T47D (cell line): Measurements from ENCODE around the gene OR2A1.
"Not testable (repeated sequence)": the region's sequence is repeated elsewhere in the genome, so short reads cannot be mapped to it uniquely, and the experiment has no call there.

ENCODE experiments used
- DNase-seq, 2 experiments: peaks; one replicate each; pipeline versions ENCODE4 v3.0.0 to v3.0.0-alpha.2; 2011 to 2012; ENCODE audit warnings: low read depth in 1 of 2, low spot score in 1 of 2
- in situ Hi-C: cut with HindIII; loops from 2 replicates; pipeline ENCODE4 v1.10.0; 2016; ENCODE audit warnings: low sequenced_read_pairs, low pct_unique_long_range_greater_than_20kb

OR2A1 gene, protein sequence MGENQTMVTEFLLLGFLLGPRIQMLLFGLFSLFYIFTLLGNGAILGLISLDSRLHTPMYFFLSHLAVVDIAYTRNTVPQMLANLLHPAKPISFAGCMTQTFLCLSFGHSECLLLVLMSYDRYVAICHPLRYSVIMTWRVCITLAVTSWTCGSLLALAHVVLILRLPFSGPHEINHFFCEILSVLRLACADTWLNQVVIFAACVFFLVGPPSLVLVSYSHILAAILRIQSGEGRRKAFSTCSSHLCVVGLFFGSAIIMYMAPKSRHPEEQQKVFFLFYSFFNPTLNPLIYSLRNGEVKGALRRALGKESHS

DNA sequence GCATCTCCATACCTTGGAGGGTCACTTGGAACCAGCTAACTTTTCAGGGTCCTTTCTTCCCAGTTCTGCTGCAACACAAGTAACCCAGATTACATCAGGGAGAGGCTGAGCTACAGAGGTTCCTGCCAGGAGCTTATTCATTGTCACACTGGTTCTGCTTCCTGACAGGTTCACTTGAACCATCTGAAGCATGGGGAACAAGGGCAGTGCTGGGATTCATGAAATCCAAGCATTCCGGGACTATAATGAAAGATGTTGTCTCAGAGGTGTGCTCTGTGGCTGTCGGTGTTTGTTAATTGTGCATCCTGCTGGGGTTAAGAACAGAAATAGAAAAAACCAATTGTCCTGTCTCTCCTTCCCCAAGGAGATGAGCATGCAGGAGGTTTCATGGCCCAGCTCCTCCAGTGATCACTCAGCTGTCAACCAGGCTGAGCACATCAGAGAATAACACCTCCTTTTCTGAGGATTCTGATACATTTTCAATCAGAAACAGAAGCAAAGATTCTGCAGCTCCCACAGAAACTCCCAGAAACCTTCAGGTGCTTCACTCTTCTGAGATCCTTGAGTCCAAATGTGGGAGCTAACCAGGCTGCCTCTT lies at the start of gene OR2A1:
TSS of gene OR2A1 (plus strand) at position 548 of the 598 bp plus-strand sequence. CDS start 5,706 bp downstream, outside the sequence.
- DNase-seq, in situ Hi-C loops: not testable (repeated sequence)

DNA sequence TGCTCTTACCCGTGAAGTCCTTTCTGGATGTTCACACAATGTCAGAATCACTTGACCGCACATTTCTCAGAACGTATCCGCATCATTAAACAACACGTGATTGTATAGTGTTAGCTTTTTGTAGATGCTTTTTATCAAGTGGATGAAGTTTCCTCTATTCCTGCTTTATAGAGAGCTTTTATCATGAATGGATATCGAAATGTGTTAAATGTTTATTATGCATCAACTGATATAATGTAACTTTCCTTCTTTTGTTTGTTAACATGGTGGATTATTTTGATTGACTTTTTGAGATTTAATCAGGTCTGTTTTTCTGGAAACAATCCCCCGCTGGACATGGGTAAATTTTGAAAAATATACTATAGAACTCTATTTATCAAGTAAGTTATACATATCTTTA lies 47.5 kb upstream of the OR2A1 start, which contains the start of gene OR2A7:
TSS of gene OR2A7 (minus strand) at position 101 of the 400 bp plus-strand sequence. CDS start 5,164 bp downstream, outside the sequence.
- DNase-seq, in situ Hi-C loops: not testable (repeated sequence)

DNA sequence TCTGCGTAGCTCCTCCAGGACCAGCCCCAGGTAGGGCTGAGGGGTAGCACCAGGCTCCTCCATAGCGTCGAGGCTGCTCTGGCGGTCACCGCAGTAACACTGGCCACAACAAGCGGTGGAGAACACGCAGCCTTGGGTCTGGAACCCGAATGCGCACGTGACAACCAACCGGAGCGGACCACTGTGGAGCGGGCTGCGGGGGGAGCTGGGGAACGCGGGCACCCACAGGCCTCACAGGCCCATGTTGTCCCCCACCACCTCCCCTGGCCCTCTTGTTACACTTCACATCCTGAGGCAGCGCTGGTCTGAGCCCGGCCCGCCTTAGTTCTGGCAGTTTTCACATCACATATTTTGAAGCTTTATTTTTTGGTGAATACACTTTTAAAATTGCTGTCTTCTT lies 43.0 kb upstream of the OR2A1 start, which contains the start of gene CTAGE8:
TSS of gene CTAGE8 (minus strand) at position 101 of the 400 bp plus-strand sequence. CDS start at position 63, 38 bp downstream.
- in situ Hi-C loops, DNase-seq: not testable (repeated sequence)

DNA sequence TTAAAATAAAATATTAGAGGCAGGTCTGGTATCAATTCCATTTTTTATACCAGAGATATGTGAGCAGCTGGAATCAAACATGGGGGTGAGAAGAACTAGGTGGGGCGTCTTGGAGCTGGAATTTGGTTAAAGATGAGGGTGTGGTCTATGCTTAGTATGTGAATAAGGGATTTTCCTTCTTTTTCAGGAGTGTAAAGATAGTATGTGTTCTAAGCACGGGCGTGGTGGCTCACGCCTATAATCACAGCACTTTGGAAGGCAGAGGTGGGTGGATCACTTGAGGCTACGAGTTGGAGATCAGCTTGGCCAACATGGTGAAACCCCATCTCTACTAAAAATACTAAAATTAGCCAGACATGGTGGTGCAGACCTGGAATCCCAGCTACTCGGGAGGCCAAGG lies 36.9 kb upstream of the OR2A1 start:
- in situ Hi-C loops, DNase-seq: not testable (repeated sequence)

DNA sequence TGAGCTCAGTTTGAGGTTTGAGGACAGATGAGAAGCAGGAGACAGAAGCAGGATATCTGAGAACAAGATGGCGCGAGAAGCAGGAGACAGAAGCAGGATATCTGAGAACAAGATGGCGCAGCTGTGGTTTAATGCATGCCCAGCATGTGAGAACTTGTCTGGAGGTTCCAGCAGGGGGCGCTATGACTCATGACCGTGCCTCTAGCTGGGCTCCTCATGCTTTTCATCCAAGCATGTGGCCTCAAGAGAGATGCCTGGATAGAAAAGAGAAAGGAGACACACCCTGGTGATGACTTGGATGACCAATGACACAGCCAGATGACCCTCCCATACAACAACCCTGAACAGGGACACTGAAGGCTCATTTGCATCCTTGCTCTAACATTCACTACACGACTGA lies 32.2 kb upstream of the OR2A1 start:
- DNase-seq, in situ Hi-C loops: not testable (repeated sequence)

DNA sequence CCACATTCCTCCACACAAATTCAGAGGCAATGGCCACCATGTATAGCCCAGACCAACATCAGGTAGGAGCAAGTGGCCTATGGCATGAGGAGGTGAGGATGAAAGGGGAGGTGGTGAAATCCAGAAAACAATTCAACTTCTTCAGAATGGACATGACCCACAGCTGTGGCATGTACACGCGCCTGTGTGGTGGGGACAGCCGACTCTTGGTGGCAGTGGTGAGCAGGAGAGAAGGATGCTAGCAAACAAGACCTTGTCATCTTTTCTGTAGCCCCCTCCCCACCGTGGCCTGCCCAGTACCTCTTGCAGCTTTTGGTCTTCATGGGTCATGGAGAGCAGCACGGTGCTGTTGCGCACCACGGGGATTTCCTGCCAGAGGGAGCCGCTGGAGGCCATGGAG lies 30.2 kb upstream of the OR2A1 start:
- DNase-seq, in situ Hi-C loops: not testable (repeated sequence)

DNA sequence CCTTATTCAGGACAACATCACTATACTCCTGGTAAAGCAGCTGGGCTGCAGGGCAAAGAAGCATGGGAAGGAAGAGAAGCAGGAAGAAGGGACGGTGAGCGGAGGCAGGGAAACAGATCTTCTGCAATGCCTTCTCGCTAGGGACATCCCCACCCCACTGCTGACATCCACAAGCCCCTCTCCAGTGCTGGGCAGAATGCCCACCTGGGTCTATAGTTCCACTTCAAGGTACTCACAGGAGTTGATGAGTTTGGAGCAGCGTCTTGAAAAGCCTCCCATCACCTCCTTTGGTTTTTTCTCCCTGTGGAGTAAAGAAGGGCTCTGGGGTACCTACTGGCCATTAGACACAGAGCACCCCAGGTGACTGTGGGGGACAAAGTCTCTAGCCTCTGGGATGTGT lies 29.7 kb upstream of the OR2A1 start:
- DNase-seq, in situ Hi-C loops: not testable (repeated sequence)

DNA sequence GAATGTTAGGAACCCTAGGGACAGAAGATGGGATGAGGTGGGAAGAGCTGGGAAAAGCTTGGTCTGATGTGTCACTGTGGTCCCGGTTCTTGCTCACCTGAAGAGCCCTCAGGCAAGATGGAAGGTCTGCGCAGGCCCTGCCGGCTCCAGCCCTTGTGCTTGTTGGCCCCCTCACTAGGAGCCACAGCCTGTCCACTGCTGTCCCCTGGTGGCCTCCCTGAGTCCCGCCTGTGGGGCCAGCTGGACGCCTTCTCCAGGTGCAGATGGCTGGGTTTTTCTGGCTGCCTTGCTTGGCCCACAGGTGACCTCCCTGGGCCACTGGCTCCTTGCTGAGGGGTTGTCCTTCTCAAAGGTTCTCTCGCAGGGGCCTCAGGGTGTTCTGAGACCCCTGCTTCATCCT lies 28.5 kb upstream of the OR2A1 start:
- in situ Hi-C loops, DNase-seq: not testable (repeated sequence)

DNA sequence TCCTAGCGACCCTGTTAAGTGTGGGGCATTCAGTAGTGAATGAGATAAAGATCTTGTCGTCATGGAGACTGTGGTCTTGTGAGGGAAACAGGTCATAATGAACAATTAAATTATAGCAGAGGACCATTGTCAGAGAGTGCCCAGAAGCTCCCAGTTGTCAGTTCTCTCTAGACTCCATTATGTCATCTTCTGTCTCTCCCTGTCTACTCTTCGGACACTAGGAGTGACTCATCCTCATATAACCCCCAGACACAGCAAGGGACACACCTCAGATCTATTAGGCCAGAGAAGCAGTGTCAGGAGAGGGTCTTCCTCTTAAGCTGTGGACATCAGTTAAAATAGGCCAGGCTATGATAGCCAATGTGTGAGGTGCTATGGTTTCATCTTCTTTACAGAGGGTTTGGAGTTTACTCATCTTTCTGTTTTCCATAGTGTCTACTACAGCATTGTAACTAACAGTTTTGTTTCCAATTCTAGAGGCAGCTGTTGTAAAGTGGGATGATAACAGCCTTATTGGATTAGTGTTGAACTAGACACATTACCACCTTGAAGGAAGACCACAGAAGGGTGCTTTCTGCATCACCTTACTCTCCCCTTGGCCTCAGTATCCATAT lies 24.9 kb upstream of the OR2A1 start:
- DNase-seq, in situ Hi-C loops: not testable (repeated sequence)

DNA sequence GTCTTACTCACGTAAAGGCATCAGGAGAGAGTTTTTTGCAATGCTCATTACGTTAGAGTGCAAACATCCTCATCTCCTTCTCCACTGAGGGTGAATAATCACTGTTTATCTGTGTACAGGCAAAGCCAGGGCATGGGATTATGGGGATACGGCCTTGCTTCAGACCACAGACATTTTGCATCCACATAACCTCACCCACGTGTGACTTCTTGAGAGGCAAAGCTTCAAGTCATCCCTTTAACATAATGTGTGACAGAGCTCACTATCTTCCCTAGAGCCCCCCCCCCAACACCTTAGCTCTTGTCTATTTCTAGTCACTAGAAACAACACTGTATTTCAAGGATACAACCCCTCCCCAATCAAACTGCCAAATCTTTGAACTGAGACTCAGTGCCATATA lies 20.6 kb upstream of the OR2A1 start:
- DNase-seq, in situ Hi-C loops: not testable (repeated sequence)

DNA sequence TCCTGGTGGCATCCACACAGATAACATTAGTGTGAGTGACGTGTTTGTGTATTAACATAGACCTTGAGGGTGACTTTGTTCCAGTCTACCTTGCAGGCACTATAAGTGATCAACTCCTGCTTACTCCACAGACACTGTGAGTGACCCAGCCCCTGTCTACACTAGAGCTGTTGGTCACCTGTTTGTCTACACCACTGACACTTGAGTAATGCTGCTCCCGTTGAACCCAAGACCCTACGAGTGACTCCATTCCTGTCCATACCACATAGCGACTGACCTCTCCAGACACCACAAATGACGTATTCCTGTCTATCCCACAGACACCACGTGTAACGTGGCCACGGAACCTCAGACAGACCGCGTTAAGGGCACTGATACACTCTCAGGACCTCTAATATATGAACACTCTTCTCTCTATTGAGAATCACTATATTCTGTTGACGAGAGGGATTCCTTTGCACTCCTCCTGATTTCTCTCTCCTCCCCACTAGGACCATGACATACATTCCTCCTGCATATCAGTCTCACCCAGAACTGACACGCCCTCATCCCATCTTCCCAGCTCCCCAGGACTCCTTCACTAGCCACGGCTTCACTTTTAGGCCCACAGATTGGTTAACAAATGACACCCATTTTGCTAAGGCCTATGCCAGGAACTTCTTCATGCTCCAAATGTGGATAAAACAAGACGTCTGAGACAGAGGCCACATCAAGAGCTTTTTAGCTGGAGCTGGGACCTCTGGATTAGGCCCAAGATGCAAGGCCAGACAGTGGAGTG lies 19.6 kb upstream of the OR2A1 start:
- DNase-seq, in situ Hi-C loops: not testable (repeated sequence)

DNA sequence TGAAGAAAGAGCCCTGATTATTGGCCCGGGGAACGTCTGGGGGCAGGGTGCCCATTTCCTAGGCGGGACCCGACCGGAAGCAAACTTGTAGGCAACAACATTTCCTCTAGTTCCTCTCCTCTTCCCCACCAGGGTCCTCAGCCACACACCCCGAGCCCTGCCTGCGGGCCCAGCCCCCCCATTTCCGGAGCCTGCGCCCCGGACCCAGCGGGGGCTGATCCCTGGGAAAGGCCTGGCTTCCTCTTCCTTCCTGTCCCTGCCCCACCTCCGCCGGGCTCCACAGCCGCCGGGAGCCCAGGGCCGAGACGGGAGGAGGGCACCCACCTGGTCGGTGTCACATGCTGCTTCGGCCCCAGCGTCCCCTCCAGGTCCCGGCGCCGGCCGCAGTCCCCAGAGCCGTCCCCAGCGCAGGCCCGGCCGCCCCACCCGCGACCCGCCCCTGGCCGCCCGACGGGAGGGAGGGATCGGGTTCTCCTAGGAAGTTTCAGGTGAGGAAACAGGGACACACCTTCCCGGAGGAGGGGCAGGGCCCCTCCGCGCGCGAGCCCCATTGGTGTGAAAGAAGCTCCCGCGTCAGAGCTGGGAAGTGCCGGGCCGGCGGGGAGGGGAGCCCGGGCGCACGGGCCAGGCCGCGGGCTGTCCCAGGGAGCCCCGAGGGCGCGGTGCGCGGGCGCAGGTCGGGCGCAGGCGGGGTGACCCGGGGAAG lies 18.3 kb upstream of the OR2A1 start:
- DNase-seq, in situ Hi-C loops: not testable (repeated sequence)

DNA sequence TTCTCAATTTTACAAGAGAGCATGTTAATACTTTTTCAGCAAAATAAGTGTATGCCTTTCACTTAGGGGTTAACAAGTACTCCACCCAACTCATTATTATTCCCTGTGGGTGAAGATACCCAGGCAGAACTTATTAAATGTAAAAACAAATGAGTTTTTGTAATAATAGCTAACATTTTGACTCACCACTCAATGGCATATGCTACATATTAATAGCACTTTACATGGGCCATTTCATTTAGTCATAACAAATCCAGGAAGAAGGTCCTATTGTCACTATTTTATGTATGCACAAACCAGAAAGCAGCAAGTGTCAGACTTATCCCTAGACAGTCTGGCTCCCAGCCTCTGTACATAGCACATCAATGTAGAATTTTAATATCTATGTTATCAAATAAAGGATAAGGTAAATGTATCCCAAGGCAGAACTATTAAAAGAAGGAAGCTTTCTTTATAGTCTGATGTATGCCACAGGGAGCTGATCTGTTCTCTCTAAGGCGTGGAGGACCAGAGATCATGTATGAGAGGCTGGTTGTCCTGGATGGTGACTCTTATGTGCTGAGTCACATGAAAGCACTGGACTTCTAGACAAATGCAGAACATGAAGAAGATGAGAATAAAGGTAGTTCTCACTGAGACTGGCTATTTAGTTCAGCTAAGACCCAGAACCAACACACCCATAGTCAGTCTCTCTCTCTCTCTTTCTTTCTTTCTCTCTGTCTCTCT lies 9.5 kb upstream of the OR2A1 start:
- in situ Hi-C loops, DNase-seq: not testable (repeated sequence)

DNA sequence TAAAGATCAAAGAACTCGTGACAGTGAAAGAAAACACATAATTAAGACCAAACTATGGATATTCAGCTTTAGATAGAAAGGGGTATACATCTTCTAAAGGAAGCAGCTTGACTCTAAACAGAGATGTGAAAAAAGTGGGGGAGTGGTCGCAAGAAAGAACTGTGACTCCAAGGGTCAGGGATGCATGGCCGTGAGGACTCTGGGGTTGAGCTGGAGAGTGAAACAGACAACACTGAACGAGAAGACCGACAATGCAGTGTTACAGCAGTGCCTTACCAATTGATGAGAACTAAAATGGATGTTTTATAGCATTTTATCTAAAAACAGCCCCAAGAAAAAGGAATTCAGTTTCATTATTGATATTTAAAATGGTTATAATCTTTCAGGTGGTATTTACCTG lies 8.6 kb upstream of the OR2A1 start:
- DNase-seq, in situ Hi-C loops: not testable (repeated sequence)

DNA sequence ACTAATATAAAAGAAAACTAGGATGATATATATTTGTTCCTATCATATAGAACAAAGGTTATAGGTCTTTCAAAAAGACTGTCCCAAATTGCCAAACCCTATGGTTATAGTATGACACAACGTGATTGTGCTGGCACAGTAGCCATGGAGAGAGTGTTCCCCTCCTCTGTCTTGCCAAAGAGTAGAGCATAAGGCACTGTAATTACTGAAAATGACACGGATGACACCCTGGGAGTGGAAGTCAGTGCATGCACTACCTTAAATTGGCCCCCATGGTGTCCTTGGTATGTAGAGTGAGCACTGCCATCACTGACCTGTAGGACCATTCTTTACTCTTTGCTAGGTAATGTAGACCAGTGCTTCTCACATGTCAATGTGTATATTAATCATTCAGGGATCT lies 7.1 kb upstream of the OR2A1 start:
- DNase-seq, in situ Hi-C loops: not testable (repeated sequence)

DNA sequence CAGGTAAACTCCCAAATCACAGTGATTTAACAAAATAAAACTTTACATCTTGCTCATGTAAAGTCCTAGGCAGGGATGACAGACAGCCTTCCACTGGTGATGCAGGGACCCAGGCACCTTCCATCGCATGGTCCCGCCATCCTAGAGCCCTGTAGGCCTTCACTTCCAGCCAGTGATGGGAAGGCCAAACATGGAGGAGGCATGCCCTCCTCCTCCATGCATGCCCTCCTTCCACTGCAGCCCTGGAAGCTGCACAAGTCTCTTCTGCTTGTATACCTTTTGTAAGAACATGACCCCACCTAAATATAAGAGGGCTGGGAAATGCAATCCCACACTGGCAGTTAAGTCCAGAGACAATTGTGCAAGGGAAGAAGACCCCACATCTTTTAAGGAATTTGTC lies 2.5 kb upstream of the OR2A1 start:
- DNase-seq, in situ Hi-C loops: not testable (repeated sequence)

DNA sequence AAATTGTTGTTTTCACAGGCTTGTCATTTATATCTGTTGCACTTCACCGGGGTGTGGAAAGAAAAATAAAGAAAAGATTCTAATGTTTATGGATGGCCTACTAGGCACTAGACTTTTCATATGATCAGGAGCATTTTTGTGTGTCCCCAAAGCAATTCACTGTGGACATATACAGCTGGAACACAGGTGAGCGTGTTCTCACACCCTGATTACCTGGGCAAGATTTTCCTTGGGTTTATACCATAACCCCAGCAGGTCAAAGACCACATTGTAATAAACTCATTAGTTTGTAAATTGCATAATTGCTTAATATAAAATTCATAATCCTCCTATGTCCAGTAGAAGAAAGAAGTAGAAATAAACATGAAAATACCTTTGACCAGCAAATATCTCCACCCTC lies 1.0 kb upstream of the OR2A1 start:
- in situ Hi-C loops, DNase-seq: not testable (repeated sequence)
